Panc1 (cell line): ENCODE measurements around the gene PHKB.

ENCODE experiments used
- CTCF ChIP-seq: fragments of 450-650 bp; IDR thresholded peaks from 2 replicates; pipeline ENCODE4 v1.5.1; 2017; ENCODE audit warnings: mild to moderate bottlenecking
- POLR2AphosphoS5 ChIP-seq: IDR thresholded peaks from 2 replicates; pipeline ENCODE4 v1.6.1; 2012; ENCODE audit warnings: mild to moderate bottlenecking, low read depth, low read length, moderate library complexity
- SIN3A ChIP-seq: IDR thresholded peaks from 2 replicates; pipeline ENCODE4 v1.6.1; 2012; ENCODE audit warnings: low read depth, mild to moderate bottlenecking, low read length, moderate library complexity, borderline replicate concordance; ENCODE audit not compliant: insufficient read depth

DNA sequence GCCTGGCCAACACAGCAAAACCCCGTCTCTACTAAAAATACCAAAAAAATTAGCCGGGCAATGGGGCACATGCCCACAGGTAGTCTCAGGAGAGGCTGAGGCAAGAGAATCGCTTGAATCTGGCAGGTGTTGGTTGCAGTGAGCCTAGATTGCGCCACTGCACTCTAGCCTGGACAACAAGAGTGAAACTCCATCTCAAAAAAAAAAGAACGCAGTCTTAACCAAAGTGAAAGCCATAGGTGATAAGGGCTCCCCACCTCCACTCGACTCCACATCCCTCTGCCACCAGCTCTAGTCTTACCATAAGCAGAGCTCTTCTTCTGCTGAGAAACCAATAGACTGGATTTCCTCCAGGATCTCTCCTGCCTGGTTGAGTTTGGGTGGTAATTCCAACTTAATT, 266.0 kb downstream of the PHKB start:
- TF ChIP-seq SIN3A, result no peak
- no peak for TF ChIP-seq CTCF
- TF ChIP-seq POLR2AphosphoS5, result no peak
